ENCODE data around the gene ZNF689.
"Not testable (repeated sequence)": the region's sequence is repeated elsewhere in the genome, so short reads cannot be mapped to it uniquely, and the experiment has no call there.

ZNF689 gene

GRCh38 chr16:30592871-30593270, 17.3 kb downstream of the ZNF689 start:
- no peaks in the 10 kb centered on the region for H3K9me3 ChIP-seq (replicated peaks; ENCODE audit: insufficient read depth, low read length)
- H3K4me3 ChIP-seq (ENCODE audit: low read length), result no peak overlapping the region
- H2AFZ ChIP-seq (ENCODE audit: low read length), result no peak overlapping the region
- DNase-seq, result no peak
- no peaks in the 10 kb centered on the region for H3K4me1 ChIP-seq (ENCODE audit: low read length)
- no peaks in the 10 kb centered on the region for H4K20me1 ChIP-seq (ENCODE audit: insufficient read depth, low read length)
- no peaks in the 10 kb centered on the region for H3K9me2 ChIP-seq (replicated peaks; ENCODE audit: insufficient read depth, low read length)
- no peak overlapping the region for H3K4me2 ChIP-seq (ENCODE audit: low read depth, low read length)
- no peaks in the 10 kb centered on the region for H3F3A ChIP-seq (ENCODE audit: insufficient read depth, low read length)
- H3K27me3 ChIP-seq (replicated peaks; ENCODE audit: insufficient read depth, low read length), result no peaks in the 10 kb centered on the region
- TF ChIP-seq EZH2 (optimal IDR thresholded peaks at IDR 0.05; ENCODE audit: low read depth, low read length), result no peak
- TF ChIP-seq EZH2phosphoT487 (IDR thresholded peaks at IDR 0.05; ENCODE audit: low read length), result no peak
- TF ChIP-seq CTCF (IDR thresholded peaks at IDR 0.05; ENCODE audit: low read length), result no peak
- H3K9ac ChIP-seq (ENCODE audit: low read length), result no peak overlapping the region
- H3K27ac ChIP-seq (ENCODE audit: low read length), result no peak overlapping the region
- H3K36me3 ChIP-seq (replicated peaks; ENCODE audit: insufficient read depth, low read length), result no peaks in the 10 kb centered on the region
- H3K79me2 ChIP-seq (ENCODE audit: low read length), result no peaks in the 10 kb centered on the region

GRCh38 chr16:30590869-30591268, 19.3 kb downstream of the ZNF689 start:
- H3K27ac ChIP-seq (ENCODE audit: low read length); H2AFZ ChIP-seq (ENCODE audit: low read length); H3K27me3 ChIP-seq (replicated peaks; ENCODE audit: insufficient read depth, low read length); H3K79me2 ChIP-seq (ENCODE audit: low read length); H3K9me2 ChIP-seq (replicated peaks; ENCODE audit: insufficient read depth, low read length); H3K4me2 ChIP-seq (ENCODE audit: low read depth, low read length); H4K20me1 ChIP-seq (ENCODE audit: insufficient read depth, low read length); H3K36me3 ChIP-seq (replicated peaks; ENCODE audit: insufficient read depth, low read length); H3K4me3 ChIP-seq (ENCODE audit: low read length); DNase-seq; H3K9ac ChIP-seq (ENCODE audit: low read length); H3F3A ChIP-seq (ENCODE audit: insufficient read depth, low read length); H3K4me1 ChIP-seq (ENCODE audit: low read length); H3K9me3 ChIP-seq (replicated peaks; ENCODE audit: insufficient read depth, low read length): not testable (repeated sequence)

GRCh38 chr16:30589582-30589981, 20.6 kb downstream of the ZNF689 start:
- not testable (repeated sequence) for H3K9me2 ChIP-seq (replicated peaks; ENCODE audit: insufficient read depth, low read length); H3K27ac ChIP-seq (ENCODE audit: low read length); H3K36me3 ChIP-seq (replicated peaks; ENCODE audit: insufficient read depth, low read length); H3K4me3 ChIP-seq (ENCODE audit: low read length); H3K4me1 ChIP-seq (ENCODE audit: low read length); H3K9ac ChIP-seq (ENCODE audit: low read length); H3K27me3 ChIP-seq (replicated peaks; ENCODE audit: insufficient read depth, low read length); H3K79me2 ChIP-seq (ENCODE audit: low read length); H3K4me2 ChIP-seq (ENCODE audit: low read depth, low read length); H2AFZ ChIP-seq (ENCODE audit: low read length); DNase-seq; H3F3A ChIP-seq (ENCODE audit: insufficient read depth, low read length); H3K9me3 ChIP-seq (replicated peaks; ENCODE audit: insufficient read depth, low read length); H4K20me1 ChIP-seq (ENCODE audit: insufficient read depth, low read length)

- H3K36me3 ChIP-seq (replicated peaks; ENCODE audit: insufficient read depth, low read length), result no peaks in the 10 kb centered on the region
- no peak overlapping the region for H2AFZ ChIP-seq (ENCODE audit: low read length)
- no peaks in the 10 kb centered on the region for H3K27me3 ChIP-seq (replicated peaks; ENCODE audit: insufficient read depth, low read length)
- H3K9ac ChIP-seq (ENCODE audit: low read length), result no peak overlapping the region
- no peak overlapping the region for H3K4me3 ChIP-seq (ENCODE audit: low read length)
- no peaks in the 10 kb centered on the region for H3K79me2 ChIP-seq (ENCODE audit: low read length)
- H3K9me2 ChIP-seq (replicated peaks; ENCODE audit: insufficient read depth, low read length), result no peaks in the 10 kb centered on the region
- peaks cover 5% of the 10 kb centered on the region; the same call in 1 of the 2 replicates for H3K4me1 ChIP-seq (ENCODE audit: low read length)
- H3K4me2 ChIP-seq (ENCODE audit: low read depth, low read length), result no peak overlapping the region
- no peak for DNase-seq
- no peaks in the 10 kb centered on the region for H3F3A ChIP-seq (ENCODE audit: insufficient read depth, low read length)
- H3K27ac ChIP-seq (ENCODE audit: low read length), result no peak overlapping the region
- H4K20me1 ChIP-seq (ENCODE audit: insufficient read depth, low read length), result no peaks in the 10 kb centered on the region
- no peak for TF ChIP-seq EZH2 (optimal IDR thresholded peaks at IDR 0.05; ENCODE audit: low read depth, low read length)
- no peak for TF ChIP-seq EZH2phosphoT487 (IDR thresholded peaks at IDR 0.05; ENCODE audit: low read length)
- no peak for TF ChIP-seq CTCF (IDR thresholded peaks at IDR 0.05; ENCODE audit: low read length)
- H3K9me3 ChIP-seq (replicated peaks; ENCODE audit: insufficient read depth, low read length), result no peaks in the 10 kb centered on the region
Observed at GRCh38 chr16:30588651-30589050, 21.5 kb downstream of the ZNF689 start.
